Right ventricle myocardium superior (tissue), 1 donor: ENCODE measurements around the gene GUCA2A. TPM values are rescaled to one million over a fixed set of nuclear protein-coding genes. Genes with fewer than 3 reads are reported as not detected.

Experiments
- ATAC-seq: fragments of 200-7000 bp; cut with Tn5 transposase; one replicate; pipeline ENCODE4 v1.9.1; 2020; ENCODE audit warnings: mild to moderate bottlenecking; ENCODE audit not compliant: poor library complexity
- DNase-seq: peaks from one replicate; pipeline ENCODE4 v3.0.0-alpha.2; 2020
- intact Hi-C: fragments of 100-400 bp; cut with DNase I; formaldehyde crosslinking; loops from one replicate; pipeline ENCODE4 v1.11.2; 2022
- total RNA-seq: library from RNA; stranded (reverse); fragmentation: NEBNext Ultra II Directional; extraction: Animal tissue kit (Norgen Biotek cat#: 25700); gene quantifications from one replicate; pipeline ENCODE4 v1.2.1, GENCODE V29; 2021
- donor health status: DM: no; HTN: yes; CAD: no; lungs with severe emphysema.

GUCA2A gene
- total RNA-seq, 1 donor from 2014 or later: not detected

DNA sequence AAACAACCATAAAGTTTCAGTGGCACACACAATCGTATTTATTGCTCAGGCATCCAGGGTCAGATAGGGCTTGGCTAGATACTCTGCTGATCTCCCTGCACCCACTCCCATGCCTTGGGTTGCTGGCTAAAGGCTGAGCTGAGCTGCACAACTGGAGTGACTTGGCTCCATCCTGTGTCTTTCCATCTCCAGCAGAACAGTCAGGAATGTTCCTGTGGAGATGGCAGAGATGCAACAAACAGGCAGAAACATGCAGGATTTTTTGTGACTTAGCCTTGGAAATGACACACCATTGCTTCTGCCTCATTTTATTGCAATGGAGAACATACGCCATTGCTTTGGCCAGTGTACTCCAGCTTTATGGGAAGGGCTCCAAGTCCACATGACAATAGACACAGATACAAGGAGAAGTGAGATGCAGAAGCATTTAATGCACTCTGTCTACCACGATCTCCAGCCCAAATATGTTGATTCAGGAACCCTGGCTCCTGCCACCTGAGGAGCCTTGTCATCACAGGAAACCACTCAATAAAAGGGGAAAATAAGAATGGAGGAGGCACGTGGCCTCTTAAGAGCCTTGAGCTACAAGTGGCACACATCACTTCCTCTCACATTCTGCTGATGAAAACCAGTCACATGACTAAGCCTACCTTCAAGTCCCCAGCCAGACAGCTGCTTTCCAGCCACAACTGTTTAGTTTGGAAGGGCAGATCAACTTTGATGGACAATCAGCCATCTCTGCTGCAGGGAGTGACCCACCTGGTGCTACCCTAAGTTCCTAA is 21.5 kb downstream of the GUCA2A start:
- no peak for ATAC-seq
- intact Hi-C loops: no loop called here
- DNase-seq: no peak

DNA sequence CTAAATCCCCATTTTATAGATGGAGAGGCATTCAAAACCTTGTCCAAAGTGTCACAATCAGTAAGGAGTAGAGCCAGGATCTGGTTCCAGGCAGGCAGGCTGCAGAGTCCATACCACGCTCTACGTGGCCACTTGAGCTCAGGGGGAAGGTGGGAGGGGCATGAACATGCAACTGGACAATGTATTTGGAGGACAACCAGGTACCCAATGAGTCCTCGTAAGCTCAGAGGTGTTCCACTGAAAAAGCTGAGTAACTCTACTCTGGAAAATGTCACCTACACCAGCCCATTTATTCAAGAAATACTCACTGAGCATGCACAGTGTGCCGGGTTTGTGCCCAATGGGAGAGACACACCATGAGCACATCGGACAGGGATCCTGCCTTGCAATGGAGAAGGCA is 22.6 kb downstream of the GUCA2A start:
- intact Hi-C loops: no loop called here
- no peak for ATAC-seq
- no peak for DNase-seq

DNA sequence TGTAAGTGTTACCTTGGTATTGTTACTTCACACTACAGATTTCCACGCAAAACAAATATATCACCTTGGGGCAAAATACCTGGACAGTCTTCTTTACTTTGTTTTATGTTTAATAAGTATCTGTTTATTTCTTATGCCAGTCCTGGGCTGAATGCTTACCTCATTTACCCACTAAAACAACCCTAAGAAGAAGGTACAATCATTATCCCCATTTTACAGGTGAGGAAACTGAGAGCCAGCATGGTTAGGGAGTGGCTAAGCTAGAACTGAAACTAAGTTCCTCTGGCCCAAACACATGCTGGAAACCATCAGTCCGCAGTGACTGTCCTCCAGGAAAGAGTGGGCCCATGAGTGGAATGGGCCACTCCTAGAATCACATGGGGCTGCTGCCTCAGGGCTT is 24.4 kb downstream of the GUCA2A start:
- ATAC-seq (no peak), DNase-seq (no peak)
- intact Hi-C loops: no loop called here

DNA sequence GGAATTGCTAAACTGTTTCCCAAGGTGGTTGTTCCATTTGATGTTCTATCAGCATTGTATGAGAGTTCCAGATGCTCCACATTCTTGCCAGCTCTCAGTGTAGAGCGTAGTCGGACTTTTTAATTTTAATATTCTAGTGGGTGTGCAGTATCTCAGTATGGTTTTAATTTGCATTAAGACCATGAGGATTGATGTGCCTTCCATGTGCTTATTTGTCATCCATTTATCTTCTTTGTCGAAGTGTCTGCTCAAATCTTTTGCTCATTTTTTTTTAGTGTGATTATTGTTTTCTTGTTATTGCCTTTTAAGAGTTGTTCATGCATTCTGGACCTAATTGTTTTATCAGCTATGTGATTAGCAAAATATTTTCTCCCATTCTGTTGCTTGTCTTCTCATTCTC is 25.1 kb downstream of the GUCA2A start:
- intact Hi-C loops: no loop called here
- DNase-seq (no peak), ATAC-seq (no peak)

DNA sequence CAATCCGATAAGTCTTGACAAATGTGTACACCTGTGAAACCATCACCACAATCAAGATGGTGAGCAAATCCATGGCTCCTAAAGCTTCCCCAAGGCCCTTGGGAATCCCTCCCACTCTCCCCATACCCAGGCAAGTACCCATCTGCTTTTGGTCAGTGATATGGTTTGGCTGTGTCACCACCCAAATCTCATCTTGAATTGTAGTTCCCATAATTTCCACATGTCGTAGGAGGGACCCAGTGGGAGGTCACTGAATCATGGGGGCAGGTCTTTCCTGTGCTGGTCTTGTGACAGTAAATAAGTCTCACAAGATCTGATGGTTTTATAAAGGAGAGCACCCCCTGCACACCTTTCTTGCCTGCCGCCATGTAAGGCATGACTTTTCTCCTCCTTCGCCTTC is 26.0 kb downstream of the GUCA2A start:
- intact Hi-C loops: no loop called here
- ATAC-seq (no peak), DNase-seq (no peak)

DNA sequence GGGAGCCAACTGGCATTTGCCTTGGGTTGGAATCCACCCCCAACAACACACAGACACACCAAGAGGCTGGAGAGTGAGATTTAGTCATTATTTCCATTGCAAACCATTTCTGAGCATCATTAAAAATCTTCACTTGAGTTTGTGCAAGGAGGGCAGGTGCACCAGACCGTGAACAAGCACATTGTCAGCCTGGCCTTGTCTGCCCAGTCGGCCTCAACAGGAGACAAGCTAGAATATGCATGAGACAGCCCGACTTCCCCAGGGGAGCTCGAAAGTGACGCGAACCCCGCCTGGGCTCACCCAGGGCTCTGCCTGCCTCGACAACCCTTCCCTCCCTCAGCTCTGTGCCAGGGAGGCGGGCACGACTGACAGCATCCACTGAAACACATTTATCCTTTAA is 26.8 kb downstream of the GUCA2A start:
- intact Hi-C loops: no loop called here
- ATAC-seq (no peak), DNase-seq (no peak)

DNA sequence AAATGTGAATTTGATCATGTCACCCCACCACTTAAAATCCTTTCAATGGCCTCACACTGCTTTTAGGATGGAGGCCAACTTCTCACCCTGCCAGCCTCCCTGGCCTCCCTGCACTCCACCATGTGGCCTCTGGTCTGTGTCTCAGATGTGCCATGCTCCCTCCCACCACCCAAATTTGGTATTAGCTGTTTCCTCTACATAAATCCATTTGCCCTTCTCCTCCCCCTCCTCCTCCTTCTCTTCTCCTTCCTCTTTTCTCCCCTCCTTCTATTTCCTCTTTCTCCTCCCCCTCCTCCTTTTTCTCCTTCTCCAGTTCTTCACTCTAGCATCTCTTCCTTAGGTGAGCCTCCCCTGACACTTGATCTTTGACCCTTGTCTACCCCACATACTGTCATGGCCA is 28.1 kb downstream of the GUCA2A start:
- intact Hi-C loops: no loop called here
- DNase-seq (no peak), ATAC-seq (no peak)

DNA sequence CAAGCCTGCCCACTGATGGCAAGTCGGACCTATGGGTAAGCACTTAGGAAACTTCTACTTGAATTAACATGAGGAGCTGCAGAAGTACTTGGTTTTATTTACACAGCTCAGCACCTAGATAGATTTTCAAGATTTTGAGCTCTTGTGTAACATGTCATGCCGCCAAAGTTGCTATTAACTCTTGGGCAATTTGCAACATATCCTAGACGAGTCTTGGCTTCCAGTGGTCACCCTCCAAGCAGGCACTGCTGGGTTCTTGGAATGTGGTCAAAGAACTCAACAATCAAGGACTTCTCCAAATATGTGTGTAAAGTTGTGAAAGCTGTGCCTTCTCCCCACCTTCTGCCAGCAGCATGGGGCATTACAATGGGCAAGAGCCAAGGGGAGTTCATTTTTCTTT is 29.1 kb downstream of the GUCA2A start:
- no peak for DNase-seq
- intact Hi-C loops: no loop called here
- ATAC-seq: no peak

DNA sequence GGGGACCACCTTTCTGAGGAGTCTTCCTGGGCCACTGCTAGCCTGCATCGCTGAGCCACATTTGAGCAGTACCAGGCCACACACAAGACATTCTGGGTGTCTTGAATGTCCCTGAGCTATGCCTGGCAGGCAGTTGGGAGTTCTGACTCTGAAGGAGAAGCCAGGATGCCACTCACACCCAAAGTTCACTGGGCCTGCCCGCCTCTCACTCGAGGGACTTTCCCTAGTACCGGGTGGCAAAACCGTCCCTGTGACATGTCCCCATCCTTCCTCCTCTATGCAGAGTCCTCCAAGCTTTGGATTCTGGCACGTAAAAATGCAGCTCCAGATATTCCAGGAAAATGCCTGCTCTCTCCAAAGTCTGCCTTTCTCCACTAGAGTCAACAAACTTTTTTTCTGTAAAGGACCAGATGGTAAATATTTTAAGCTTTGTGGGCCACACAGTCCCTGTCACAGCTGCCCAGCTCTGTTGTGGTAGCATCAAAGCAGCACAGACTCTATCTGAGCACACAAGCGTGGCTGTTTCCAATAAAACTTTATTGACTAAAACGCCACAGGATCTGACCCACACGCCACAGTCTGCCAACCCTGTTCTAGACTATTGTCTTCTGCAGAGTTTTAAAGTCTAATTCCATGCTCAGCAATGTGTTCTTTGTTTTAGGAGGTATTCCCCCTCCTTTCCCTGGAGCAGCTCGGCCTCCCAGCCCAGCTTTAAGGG is 30.6 kb downstream of the GUCA2A start:
- no peak for ATAC-seq
- DNase-seq: no peak

DNA sequence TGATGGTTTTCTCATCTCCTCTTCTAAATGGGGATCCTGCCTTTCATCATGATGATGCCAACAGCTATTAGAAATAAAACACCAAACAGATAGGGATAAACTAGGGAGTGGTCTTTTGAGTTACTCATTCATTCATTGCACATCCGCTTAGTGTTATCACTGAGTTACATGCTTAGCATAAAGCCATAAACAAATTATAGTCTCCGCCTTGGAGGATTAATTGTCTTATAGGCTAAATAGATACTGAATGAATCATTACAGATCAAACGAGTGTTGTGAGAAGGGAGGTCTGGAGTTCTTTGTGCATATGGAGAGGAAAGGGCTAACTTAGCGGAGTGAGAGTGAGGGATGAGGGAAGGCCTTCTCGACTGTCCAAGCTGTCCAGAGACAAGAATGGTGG is 31.2 kb downstream of the GUCA2A start:
- ATAC-seq: no peak
- no peak for DNase-seq
- intact Hi-C loops: no loop called here

More for the DNA sequence above, 30.6 kb downstream of the GUCA2A start:
- intact Hi-C loops: no loop called here

DNA sequence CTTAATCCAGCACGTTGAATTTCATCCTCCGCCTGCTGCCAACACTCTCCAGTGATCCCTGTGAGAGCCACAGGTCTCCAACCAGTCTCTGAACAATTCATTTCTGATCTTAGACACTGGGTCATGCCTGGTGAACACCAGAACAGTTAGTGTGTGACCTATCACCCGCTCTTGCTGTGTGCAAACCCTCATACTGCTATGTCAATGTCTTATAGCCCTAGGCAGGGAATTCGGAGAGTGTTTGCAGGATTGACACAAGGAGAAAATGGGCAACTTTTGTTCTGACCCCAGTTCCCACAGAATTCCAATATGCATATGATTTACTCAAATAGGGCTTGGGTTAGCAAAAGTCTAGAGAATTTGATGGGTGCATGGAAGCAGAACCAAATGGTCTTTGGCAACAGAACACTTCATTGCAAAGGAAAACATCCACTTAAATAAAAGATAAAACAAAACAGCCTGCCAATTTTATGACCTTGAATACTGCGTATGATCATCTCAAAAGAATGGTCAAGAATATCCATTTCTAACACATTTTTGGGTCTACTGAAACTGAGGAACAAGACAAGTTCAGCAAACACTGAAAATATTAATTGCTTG is 34.4 kb downstream of the GUCA2A start:
- intact Hi-C loops: no loop called here
- ATAC-seq (no peak), DNase-seq (no peak)

DNA sequence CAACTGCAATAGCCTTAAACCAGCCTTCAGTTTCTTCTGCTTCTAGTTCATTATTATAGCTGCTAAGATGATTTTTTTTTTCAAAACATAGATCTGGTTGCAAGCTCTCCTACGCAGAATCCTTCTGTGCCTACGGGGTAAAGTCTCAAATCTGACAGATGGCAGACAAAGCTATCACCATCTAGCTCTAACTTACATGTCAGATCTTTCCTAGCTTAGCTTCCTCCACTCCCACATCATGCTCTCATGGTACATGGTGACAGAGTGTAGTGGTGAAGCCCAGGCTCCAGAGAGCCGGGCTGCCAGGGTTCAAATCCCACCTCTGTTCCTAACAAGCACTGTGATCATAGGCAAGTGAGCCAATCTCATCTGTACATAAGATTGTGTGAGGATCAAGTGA is 35.6 kb downstream of the GUCA2A start:
- ATAC-seq (no peak), DNase-seq (no peak)
- intact Hi-C loops: no loop called here

DNA sequence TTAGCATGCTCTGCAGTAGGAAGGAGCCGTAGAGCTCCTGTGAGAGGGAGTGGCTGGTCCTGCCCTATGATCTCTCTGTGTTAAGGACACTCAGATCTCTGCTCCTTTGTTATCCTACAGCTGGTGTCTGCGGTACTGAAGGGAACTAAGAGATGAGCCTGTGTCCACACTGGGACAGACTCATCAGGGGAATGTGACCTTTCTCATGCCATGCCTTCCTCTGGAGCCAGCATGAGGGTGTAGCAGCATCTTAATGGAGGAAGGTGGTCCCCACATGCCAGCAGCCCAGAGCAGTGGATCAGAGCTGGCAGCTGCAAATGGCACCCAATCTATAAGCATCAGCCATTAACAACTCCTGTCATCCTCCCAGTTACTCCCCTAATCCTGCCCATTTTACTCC is 36.0 kb downstream of the GUCA2A start:
- DNase-seq (no peak), ATAC-seq (no peak)
- intact Hi-C loops: no loop called here

DNA sequence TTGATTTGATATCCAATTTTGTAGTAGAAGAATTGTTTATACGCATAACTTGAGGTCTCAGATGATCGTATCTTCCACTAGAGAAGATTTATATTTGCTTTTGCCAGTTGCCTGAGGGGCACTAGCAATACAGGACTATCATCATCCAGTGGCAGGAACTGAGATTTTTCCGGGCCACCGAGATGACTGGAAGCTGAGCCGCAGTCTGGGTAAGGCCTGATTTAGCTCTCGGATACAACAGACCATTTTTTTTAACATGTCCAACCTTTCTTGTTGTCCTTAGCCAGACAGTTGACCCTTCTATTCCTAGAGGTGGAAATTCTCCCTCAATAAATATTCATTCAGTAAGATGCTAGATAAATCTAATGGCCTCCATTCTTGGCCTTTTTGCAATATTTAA is 36.8 kb downstream of the GUCA2A start:
- DNase-seq (no peak), ATAC-seq (no peak)
- intact Hi-C loops: no loop called here

DNA sequence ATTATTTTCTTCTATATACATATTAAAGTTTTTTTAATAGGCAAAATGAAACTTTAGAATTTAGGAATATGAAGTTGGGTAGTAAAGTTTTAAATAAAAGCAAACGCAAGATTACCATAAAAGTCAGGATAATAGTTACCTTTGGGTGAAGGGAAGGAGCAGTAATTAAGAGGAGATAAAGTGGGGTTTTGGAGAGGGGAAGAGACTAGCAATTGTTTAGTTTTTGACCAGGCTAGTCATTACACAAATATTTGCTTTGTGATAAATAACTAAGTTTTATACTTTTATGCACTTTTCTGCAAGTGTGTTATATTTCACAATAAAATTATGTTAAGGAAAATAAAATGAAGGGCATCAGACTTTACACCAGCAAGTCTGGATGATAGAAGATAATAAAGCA is 39.0 kb downstream of the GUCA2A start:
- no peak for ATAC-seq
- intact Hi-C loops: no loop called here

DNA sequence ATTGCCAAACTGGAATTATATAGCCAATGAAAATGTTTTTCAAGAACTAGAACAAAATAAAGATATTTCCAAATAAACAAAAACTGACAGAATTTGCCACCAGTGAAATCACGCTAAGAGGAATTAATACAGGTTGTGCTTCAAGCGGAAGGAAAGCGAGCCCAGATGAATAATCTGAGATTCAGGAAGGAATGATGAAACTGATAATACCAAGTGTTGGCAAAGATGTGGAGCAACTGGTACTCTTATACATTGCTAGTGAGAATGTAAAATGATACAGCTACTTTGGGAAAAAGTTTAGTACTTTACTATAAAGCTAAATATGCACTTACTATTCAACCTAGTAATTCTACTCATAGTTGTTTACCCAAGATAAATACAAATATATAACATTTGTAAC is 42.1 kb downstream of the GUCA2A start:
- intact Hi-C loops: no loop called here

More for the DNA sequence above, 39.0 kb downstream of the GUCA2A start:
- DNase-seq: no peak

DNA sequence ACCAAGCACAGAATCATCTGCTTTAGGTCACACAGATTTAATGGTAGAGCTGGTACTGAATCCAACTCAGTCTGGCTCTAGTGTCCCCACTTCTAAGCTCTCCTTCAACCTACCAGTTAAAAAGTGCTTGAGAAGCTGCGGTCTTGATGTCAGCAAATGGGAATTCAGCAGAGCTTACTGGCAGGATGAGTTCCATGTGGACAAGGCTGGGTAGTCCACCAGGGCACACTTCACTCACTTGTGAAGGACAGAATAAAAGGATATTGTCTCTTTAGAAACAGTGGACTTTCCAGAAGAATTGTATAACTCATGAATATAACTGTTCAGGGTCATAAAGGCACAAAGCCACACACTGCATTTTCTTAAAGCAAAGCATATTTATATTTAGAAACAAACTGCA is 46.4 kb downstream of the GUCA2A start:
- intact Hi-C loops: no loop called here
- DNase-seq (no peak), ATAC-seq (no peak)

More for the DNA sequence above, 42.1 kb downstream of the GUCA2A start:
- DNase-seq (no peak), ATAC-seq (no peak)

DNA sequence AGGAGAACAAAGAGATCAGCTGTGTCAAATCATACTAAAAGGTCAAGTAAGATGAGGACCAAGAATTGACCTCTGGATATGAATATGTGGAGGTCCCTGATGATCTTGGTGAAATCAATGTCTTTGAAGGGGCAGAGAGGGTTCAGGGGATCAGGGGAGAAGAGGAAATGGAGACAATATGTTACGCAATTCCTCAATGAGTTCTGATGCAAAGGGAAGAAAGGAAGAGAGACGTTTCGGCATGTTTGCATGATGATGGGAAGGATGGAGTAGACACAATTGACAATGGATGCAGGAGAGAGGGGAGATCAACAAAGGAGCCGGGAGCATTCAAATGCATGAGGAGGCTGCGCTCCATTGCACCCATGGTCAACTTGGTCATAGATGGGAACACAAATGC is 47.3 kb downstream of the GUCA2A start:
- ATAC-seq (no peak), DNase-seq (no peak)
- intact Hi-C loops: no loop called here

DNA sequence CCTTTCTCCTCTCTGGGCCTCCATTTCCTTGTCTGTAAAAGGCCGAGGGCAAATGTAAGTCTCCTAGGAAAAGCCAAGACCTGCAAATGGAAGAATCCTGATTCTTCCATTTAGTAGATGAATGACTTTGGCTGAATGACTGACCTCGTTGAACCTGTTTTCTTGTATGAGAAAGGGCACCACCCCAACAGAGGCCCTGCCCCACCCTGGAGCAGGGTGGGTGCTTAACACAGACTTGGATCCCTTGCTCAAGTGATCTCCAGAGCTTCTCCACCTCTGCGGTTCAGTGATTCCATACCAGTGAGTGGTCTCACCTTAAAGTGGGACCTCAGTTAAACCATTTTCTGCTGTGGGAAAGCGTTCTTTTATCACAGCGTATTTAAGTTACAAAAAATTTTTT is 50.3 kb downstream of the GUCA2A start:
- intact Hi-C loops: no loop called here
- DNase-seq: no peak
- ATAC-seq: no peak
